ENCODE measurements around the gene STXBP6. TPM values are rescaled to one million over a fixed set of nuclear protein-coding genes. Genes with fewer than 3 reads are reported as not detected.

STXBP6 gene
- total and polyA plus RNA-seq, 2 of the 13 experiments (the other 11 are each of a cell fraction or from before 2014, with no cell fraction given) = 35.3 to 42.8 TPM

DNA sequence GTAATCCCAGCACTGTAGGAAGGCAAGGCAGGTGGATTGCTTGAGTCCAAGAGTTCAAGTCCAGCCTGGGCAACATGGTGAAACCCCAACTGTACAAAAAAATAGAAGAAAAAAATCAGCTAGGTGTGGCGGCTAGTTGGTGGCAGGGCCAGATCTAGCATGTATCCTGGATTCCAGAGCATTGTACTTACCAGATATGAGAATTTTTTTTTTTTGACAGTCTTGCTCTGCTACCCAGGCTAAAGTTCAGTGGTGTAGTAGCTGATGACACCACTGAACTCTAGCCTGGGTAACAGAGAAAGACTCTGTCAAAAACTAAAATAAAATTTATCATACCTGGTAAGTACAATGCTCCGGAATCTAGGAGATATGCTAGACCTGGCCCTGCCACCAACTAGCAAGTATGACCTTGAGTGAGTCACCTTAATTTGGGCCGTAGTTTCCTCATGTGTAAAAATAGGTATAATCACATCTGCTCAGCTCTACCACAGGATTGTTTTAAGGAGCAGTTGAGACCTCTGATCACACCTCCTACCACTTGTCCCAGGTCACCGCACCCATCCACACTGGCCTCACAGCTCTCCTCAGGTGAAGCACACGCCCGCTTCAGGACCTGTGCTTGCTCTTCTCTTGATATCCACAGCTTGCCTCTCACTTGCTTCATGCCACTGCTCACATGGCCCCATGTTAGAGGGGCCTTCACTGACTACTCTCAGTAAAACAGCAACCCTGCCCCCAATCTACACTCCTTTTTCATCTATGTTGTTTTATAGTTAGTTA, 140.2 kb downstream of the STXBP6 start (continued):
- no peak for TF ChIP-seq KLF15 (CRISPR knock-in tag; IDR thresholded peaks at IDR 0.05; ENCODE audit: borderline replicate concordance)
- no peak for TF ChIP-seq DNMT3B (CRISPR knock-in tag; conservative IDR thresholded peaks at IDR 0.05)
- TF ChIP-seq TCF7L2 (IDR thresholded peaks at IDR 0.05; ENCODE audit: low read depth, low read length) = no peak
- TF ChIP-seq RCOR2 (CRISPR knock-in tag; IDR thresholded peaks at IDR 0.05) = no peak
- peak; percentile 53; the same call in 1 of the 2 replicates for TF ChIP-seq ZMYM2 (CRISPR knock-in tag; IDR thresholded peaks at IDR 0.05)
- TF ChIP-seq FOXP1 (IDR thresholded peaks at IDR 0.05) = no peak
- no peak for TF ChIP-seq FOXP1 (CRISPR knock-in tag; IDR thresholded peaks at IDR 0.05)
- TF ChIP-seq MTA1 (CRISPR knock-in tag; IDR thresholded peaks at IDR 0.05; ENCODE audit: borderline replicate concordance) = no peak
- TF ChIP-seq SP140L (CRISPR knock-in tag; IDR thresholded peaks at IDR 0.05; ENCODE audit: borderline replicate concordance) = no peak
- TF ChIP-seq, protein P1, sequence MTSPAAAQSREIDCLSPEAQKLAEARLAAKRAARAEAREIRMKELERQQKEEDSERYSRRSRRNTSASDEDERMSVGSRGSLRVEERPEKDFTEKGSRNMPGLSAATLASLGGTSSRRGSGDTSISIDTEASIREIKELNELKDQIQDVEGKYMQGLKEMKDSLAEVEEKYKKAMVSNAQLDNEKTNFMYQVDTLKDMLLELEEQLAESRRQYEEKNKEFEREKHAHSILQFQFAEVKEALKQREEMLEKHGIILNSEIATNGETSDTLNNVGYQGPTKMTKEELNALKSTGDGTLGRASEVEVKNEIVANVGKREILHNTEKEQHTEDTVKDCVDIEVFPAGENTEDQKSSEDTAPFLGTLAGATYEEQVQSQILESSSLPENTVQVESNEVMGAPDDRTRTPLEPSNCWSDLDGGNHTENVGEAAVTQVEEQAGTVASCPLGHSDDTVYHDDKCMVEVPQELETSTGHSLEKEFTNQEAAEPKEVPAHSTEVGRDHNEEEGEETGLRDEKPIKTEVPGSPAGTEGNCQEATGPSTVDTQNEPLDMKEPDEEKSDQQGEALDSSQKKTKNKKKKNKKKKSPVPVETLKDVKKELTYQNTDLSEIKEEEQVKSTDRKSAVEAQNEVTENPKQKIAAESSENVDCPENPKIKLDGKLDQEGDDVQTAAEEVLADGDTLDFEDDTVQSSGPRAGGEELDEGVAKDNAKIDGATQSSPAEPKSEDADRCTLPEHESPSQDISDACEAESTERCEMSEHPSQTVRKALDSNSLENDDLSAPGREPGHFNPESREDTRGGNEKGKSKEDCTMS (CRISPR knock-in tag; conservative IDR thresholded peaks at IDR 0.05) = no peak
- TF ChIP-seq NFKB2 (CRISPR knock-in tag; IDR thresholded peaks at IDR 0.05; ENCODE audit: borderline replicate concordance) = no peak
- TF ChIP-seq, protein P2, sequence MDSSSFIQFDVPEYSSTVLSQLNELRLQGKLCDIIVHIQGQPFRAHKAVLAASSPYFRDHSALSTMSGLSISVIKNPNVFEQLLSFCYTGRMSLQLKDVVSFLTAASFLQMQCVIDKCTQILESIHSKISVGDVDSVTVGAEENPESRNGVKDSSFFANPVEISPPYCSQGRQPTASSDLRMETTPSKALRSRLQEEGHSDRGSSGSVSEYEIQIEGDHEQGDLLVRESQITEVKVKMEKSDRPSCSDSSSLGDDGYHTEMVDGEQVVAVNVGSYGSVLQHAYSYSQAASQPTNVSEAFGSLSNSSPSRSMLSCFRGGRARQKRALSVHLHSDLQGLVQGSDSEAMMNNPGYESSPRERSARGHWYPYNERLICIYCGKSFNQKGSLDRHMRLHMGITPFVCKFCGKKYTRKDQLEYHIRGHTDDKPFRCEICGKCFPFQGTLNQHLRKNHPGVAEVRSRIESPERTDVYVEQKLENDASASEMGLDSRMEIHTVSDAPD (CRISPR knock-in tag; IDR thresholded peaks at IDR 0.05) = 0 out of 2 replicates have a peak, but pooled peaks have one; percentile 15
- 0 out of 2 replicates have a peak, but pooled peaks have one; percentile 1 for TF ChIP-seq KDM2A (CRISPR knock-in tag; IDR thresholded peaks at IDR 0.05; ENCODE audit: borderline replicate concordance, low read depth)
- TF ChIP-seq, protein P3, sequence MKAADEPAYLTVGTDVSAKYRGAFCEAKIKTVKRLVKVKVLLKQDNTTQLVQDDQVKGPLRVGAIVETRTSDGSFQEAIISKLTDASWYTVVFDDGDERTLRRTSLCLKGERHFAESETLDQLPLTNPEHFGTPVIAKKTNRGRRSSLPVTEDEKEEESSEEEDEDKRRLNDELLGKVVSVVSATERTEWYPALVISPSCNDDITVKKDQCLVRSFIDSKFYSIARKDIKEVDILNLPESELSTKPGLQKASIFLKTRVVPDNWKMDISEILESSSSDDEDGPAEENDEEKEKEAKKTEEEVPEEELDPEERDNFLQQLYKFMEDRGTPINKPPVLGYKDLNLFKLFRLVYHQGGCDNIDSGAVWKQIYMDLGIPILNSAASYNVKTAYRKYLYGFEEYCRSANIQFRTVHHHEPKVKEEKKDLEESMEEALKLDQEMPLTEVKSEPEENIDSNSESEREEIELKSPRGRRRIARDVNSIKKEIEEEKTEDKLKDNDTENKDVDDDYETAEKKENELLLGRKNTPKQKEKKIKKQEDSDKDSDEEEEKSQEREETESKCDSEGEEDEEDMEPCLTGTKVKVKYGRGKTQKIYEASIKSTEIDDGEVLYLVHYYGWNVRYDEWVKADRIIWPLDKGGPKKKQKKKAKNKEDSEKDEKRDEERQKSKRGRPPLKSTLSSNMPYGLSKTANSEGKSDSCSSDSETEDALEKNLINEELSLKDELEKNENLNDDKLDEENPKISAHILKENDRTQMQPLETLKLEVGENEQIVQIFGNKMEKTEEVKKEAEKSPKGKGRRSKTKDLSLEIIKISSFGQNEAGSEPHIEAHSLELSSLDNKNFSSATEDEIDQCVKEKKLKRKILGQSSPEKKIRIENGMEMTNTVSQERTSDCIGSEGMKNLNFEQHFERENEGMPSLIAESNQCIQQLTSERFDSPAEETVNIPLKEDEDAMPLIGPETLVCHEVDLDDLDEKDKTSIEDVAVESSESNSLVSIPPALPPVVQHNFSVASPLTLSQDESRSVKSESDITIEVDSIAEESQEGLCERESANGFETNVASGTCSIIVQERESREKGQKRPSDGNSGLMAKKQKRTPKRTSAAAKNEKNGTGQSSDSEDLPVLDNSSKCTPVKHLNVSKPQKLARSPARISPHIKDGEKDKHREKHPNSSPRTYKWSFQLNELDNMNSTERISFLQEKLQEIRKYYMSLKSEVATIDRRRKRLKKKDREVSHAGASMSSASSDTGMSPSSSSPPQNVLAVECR (CRISPR knock-in tag; IDR thresholded peaks at IDR 0.05; ENCODE audit: borderline replicate concordance) = no peak
- 0 out of 2 replicates have a peak, but pooled peaks have one; percentile 3 for TF ChIP-seq GTF2F1 (IDR thresholded peaks at IDR 0.05; ENCODE audit: low read length)
- TF ChIP-seq RELA (CRISPR knock-in tag; IDR thresholded peaks at IDR 0.05) = 0 out of 2 replicates have a peak, but pooled peaks have one; percentile 27
- TF ChIP-seq, protein P4, sequence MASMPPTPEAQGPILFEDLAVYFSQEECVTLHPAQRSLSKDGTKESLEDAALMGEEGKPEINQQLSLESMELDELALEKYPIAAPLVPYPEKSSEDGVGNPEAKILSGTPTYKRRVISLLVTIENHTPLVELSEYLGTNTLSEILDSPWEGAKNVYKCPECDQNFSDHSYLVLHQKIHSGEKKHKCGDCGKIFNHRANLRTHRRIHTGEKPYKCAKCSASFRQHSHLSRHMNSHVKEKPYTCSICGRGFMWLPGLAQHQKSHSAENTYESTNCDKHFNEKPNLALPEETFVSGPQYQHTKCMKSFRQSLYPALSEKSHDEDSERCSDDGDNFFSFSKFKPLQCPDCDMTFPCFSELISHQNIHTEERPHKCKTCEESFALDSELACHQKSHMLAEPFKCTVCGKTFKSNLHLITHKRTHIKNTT (CRISPR knock-in tag; IDR thresholded peaks at IDR 0.05) = no peak
- no peak for TF ChIP-seq MEF2D (CRISPR knock-in tag; IDR thresholded peaks at IDR 0.05)
- no peak for TF ChIP-seq RXRB (CRISPR knock-in tag; IDR thresholded peaks at IDR 0.05; ENCODE audit: borderline replicate concordance)
- no peak for TF ChIP-seq TEAD3 (CRISPR knock-in tag; optimal IDR thresholded peaks at IDR 0.05; ENCODE audit: borderline replicate concordance)

Data from HepG2 (cell line).